NCI-H187 treated with DMSO at 0.1 percent for 48 hours (cell line): ENCODE measurements around the gene DOCK1.

Experiments
- DNase-seq: peaks from one replicate; lab custom pipeline; 2025; lab: John Stamatoyannopoulos, UW

The DOCK1 gene

GRCh38 chr10:127402596-127403409, 497.6 kb downstream of the DOCK1 start:
- no peak for DNase-seq

- DNase-seq = no peak
Measured at GRCh38 chr10:127405221-127405620, 500.0 kb downstream of the DOCK1 start.

GRCh38 chr10:127406018-127406550, 500.9 kb downstream of the DOCK1 start:
- DNase-seq = no peak

- DNase-seq = no peak
Measured at GRCh38 chr10:127407551-127407950, 502.3 kb downstream of the DOCK1 start.

- no peak for DNase-seq
Measured at GRCh38 chr10:127408112-127408710, 503.0 kb downstream of the DOCK1 start.

- DNase-seq = no peak
Measured at GRCh38 chr10:127408733-127409132, 503.5 kb downstream of the DOCK1 start.

GRCh38 chr10:127410030-127410429, 504.8 kb downstream of the DOCK1 start:
- DNase-seq = no peak

- DNase-seq = no peak
Measured at GRCh38 chr10:127411062-127411461, 505.8 kb downstream of the DOCK1 start.

GRCh38 chr10:127413326-127413725, 508.1 kb downstream of the DOCK1 start:
- DNase-seq = no peak

- DNase-seq = no peak
Measured at GRCh38 chr10:127414024-127414423, 508.8 kb downstream of the DOCK1 start.

GRCh38 chr10:127415116-127415515, 509.9 kb downstream of the DOCK1 start:
- no peak for DNase-seq

GRCh38 chr10:127415901-127416581, 510.8 kb downstream of the DOCK1 start:
- no peak for DNase-seq

GRCh38 chr10:127417031-127417430, 511.8 kb downstream of the DOCK1 start:
- no peak for DNase-seq

GRCh38 chr10:127417686-127418401, 512.6 kb downstream of the DOCK1 start:
- DNase-seq = no peak

GRCh38 chr10:127418536-127419168, 513.4 kb downstream of the DOCK1 start:
- DNase-seq = no peak

GRCh38 chr10:127420138-127420684, 515.0 kb downstream of the DOCK1 start:
- no peak for DNase-seq

- DNase-seq = no peak
Measured at GRCh38 chr10:127423218-127423915, 518.1 kb downstream of the DOCK1 start.

- no peak for DNase-seq
Measured at GRCh38 chr10:127424594-127425264, 519.5 kb downstream of the DOCK1 start.

- no peak for DNase-seq
Measured at GRCh38 chr10:127426746-127427145, 521.5 kb downstream of the DOCK1 start.

- no peak for DNase-seq
Measured at GRCh38 chr10:127427926-127428325, 522.7 kb downstream of the DOCK1 start.
